Loucy (cell line): ENCODE results near the gene DHRSX.

Experiments used
- H2AFZ ChIP-seq: fragments of 200-600 bp; sonication (generic); 2 replicates; pipeline ENCODE4 v1.6.0; 2016; ENCODE audit warnings: antibody characterized with exemption, mild to moderate bottlenecking, low read length, moderate library complexity
- H3F3A ChIP-seq: fragments of 200-600 bp; 2 replicates; pipeline ENCODE4 v1.6.0; 2016; ENCODE audit warnings: antibody characterized with exemption, low read depth, mild to moderate bottlenecking
- H3K27me3 ChIP-seq: fragments of 200-600 bp; sonication (generic); 2 replicates; pipeline ENCODE4 v1.6.1; 2014; ENCODE audit warnings: low read length, mild to moderate bottlenecking; ENCODE audit not compliant: insufficient read depth, poor library complexity, severe bottlenecking
- H3K36me3 ChIP-seq: fragments of 200-600 bp; sonication (generic); 2 replicates; pipeline ENCODE4 v1.6.1; 2016; ENCODE audit warnings: low read length; ENCODE audit not compliant: insufficient read depth
- H3K4me1 ChIP-seq: fragments of 200-600 bp; sonication (generic); 2 replicates; pipeline ENCODE4 v1.5.1; 2014; ENCODE audit warnings: low read length, mild to moderate bottlenecking; ENCODE audit not compliant: insufficient read depth, poor library complexity, severe bottlenecking
- H3K4me2 ChIP-seq: fragments of 200-600 bp; sonication (generic); 2 replicates; pipeline ENCODE4 v1.6.0; 2014; ENCODE audit warnings: antibody characterized with exemption, low read length, low read depth, mild to moderate bottlenecking; ENCODE audit not compliant: poor library complexity, severe bottlenecking
- H3K4me3 ChIP-seq: fragments of 200-600 bp; sonication (generic); 2 replicates; pipeline ENCODE4 v1.5.1; 2014; ENCODE audit warnings: low read length, mild to moderate bottlenecking, mixed read lengths; ENCODE audit not compliant: poor library complexity, severe bottlenecking
- H3K79me2 ChIP-seq: fragments of 200-600 bp; sonication (generic); 2 replicates; pipeline ENCODE4 v1.6.1; 2014; ENCODE audit warnings: low read length; ENCODE audit not compliant: insufficient read depth
- H3K9ac ChIP-seq: fragments of 200-600 bp; sonication (generic); 2 replicates; pipeline ENCODE4 v1.6.0; 2014; ENCODE audit warnings: mild to moderate bottlenecking, low read depth, low read length, moderate library complexity; ENCODE audit not compliant: poor library complexity, severe bottlenecking
- H3K9me2 ChIP-seq: fragments of 200-600 bp; sonication (generic); replicated peaks from 2 replicates; pipeline ENCODE4 v1.6.1; 2016; ENCODE audit warnings: low read depth, low read length, mixed read lengths
- H3K9me3 ChIP-seq: fragments of 200-600 bp; sonication (generic); 2 replicates; pipeline ENCODE4 v1.6.1; 2014; ENCODE audit warnings: mild to moderate bottlenecking, antibody characterized with exemption, low read length, low read depth; ENCODE audit not compliant: insufficient read depth
- H4K20me1 ChIP-seq: fragments of 200-600 bp; sonication (generic); 2 replicates; pipeline ENCODE4 v1.6.0; 2014; ENCODE audit warnings: antibody characterized with exemption, low read length, mild to moderate bottlenecking; ENCODE audit not compliant: insufficient read depth, poor library complexity, severe bottlenecking
- EZH2phosphoT487 ChIP-seq: fragments of 200-600 bp; IDR thresholded peaks from 2 replicates; pipeline ENCODE4 v1.6.1; 2018; ENCODE audit warnings: antibody characterized with exemption, mild to moderate bottlenecking, moderate library complexity, borderline replicate concordance
- TF ChIP-seq, protein P1 (sequence below): fragments of 200-600 bp; sonication (generic); conservative IDR thresholded peaks from 2 replicates; pipeline ENCODE4 v1.5.1; 2014; ENCODE audit warnings: mild to moderate bottlenecking, antibody characterized with exemption, low read length

Gene DHRSX

DNA sequence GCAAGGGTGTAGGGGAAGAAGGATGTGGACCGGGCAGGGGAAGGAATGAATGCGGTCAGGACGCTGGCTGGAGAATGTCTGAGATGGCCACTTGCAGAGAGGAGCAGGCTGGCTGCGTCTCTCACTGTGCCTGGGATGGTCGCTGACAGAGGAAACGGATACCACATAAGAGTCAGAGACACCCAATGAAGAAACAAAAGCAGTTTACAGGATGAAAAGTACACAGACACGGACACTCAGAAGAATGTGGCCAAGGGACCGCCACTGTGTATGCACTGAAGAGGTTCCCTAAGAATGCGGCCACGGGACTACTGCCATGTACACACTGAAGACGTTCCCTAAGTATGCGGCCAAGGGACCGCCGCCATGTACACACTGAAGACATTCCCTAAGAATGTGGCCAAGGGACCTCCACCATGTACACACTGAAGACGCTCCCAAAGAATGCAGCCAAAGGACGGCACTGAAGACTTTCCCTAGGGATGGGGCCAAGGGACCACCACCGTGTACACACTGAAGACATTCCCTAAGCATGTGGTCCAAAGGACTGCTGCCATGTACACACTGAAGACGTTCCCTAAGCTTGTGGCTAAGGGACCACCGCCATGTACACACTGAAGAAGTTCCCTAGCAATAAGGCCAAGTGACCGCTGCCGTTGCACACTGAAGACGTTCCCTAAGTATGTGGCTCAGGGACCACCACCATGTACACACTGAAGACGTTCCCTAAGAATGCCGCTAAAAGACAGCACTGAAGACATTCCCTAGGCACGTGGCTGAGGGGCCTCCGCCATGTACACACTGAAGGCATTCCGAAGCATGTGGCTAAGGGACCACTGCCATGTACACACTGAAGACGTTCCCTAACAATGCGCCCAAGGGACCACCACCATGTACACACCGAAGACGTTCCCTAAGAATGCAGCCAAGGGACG lies 32.2 kb downstream of the DHRSX start:
- Histone ChIP-seq H3K4me3 (no peak overlapping the region), H3K79me2 (no peaks in the 10 kb centered on the region), H3K9me2 (no peaks in the 10 kb centered on the region), H3K4me2 (no peak overlapping the region), H3K4me1 (no peaks in the 10 kb centered on the region), H3K9me3 (no peaks in the 10 kb centered on the region), H3F3A (no peaks in the 10 kb centered on the region), H3K27me3 (no peaks in the 10 kb centered on the region), H3K36me3 (no peaks in the 10 kb centered on the region), H3K9ac (no peak overlapping the region), H4K20me1 (no peaks in the 10 kb centered on the region), H2AFZ (no peak overlapping the region)
- TF ChIP-seq, protein P1, sequence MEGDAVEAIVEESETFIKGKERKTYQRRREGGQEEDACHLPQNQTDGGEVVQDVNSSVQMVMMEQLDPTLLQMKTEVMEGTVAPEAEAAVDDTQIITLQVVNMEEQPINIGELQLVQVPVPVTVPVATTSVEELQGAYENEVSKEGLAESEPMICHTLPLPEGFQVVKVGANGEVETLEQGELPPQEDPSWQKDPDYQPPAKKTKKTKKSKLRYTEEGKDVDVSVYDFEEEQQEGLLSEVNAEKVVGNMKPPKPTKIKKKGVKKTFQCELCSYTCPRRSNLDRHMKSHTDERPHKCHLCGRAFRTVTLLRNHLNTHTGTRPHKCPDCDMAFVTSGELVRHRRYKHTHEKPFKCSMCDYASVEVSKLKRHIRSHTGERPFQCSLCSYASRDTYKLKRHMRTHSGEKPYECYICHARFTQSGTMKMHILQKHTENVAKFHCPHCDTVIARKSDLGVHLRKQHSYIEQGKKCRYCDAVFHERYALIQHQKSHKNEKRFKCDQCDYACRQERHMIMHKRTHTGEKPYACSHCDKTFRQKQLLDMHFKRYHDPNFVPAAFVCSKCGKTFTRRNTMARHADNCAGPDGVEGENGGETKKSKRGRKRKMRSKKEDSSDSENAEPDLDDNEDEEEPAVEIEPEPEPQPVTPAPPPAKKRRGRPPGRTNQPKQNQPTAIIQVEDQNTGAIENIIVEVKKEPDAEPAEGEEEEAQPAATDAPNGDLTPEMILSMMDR: no peak
- no peak for TF ChIP-seq EZH2phosphoT487

DNA sequence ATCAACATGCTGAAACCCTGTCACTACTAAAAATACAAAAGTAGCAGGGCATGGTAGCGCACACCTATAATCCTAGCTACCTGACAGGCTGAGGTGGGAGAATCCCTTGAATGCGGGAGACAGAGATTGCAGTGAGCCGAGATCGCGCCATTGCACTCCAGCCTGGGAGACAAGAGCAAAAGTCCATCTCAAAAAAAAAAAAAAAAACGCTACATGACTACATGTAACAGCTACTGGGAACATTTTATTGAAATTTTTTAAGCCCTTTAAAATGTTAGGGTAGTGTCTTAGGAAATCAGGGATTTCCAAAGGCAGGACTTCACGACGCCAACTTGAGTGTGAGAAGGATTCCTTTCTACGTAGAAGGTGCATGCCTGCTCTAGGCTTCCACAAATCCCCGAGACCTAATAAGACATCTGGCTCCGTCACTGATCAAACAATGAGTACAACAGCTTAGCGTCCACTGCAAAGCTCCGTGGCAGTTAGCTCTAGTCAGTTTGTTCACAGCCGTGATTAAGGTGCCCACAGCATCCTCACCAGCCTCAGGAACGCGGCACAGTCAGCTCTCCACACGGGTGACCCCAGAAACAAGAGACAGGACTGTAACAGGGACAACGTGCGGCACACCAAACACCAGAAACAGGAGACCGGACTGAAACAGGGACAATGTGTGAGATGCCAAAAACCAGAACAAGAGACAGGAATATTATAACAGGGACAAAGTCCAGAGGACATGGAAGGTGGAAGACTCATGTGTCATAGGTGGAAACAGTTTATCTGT lies 33.7 kb downstream of the DHRSX start:
- Histone ChIP-seq H3K9me2 (no peaks in the 10 kb centered on the region), H3K9me3 (no peaks in the 10 kb centered on the region), H3K36me3 (no peaks in the 10 kb centered on the region), H3K9ac (no peak overlapping the region), H3F3A (no peaks in the 10 kb centered on the region), H3K4me1 (no peaks in the 10 kb centered on the region), H4K20me1 (no peaks in the 10 kb centered on the region), H2AFZ (no peak overlapping the region), H3K79me2 (no peaks in the 10 kb centered on the region), H3K27me3 (no peaks in the 10 kb centered on the region), H3K4me2 (no peak overlapping the region), H3K4me3 (no peak overlapping the region)
- TF ChIP-seq EZH2phosphoT487: no peak
- TF ChIP-seq, protein P1: no peak

DNA sequence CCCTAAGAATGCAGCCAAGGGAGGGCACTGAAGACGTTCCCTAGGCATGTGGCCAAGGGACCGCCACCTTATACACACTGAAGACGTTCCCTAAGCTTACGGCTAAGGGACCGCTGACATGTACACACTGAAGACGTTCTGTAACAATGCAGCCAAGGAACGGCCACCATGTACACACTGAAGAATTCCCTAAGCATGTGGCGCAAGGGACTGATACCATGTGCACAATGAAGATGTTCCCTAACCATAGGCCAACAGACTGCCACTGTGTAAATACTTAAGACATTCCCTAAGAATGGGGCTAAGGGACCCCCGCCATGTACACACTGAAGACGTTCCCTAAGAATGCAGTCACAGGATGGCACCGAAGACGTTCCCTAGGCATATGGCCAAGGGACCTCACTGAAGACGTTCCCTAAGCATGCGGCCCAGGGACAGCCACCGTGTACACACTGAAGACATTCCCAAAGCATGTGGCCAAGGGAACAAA lies 36.1 kb downstream of the DHRSX start:
- Histone ChIP-seq H3F3A (no peaks in the 10 kb centered on the region), H4K20me1 (no peaks in the 10 kb centered on the region), H3K9me2 (no peaks in the 10 kb centered on the region), H3K9ac (no peak overlapping the region), H3K79me2 (no peaks in the 10 kb centered on the region), H3K4me1 (no peaks in the 10 kb centered on the region), H3K27me3 (no peaks in the 10 kb centered on the region), H3K4me3 (no peak overlapping the region), H3K36me3 (no peaks in the 10 kb centered on the region), H3K9me3 (no peaks in the 10 kb centered on the region), H2AFZ (no peak overlapping the region), H3K4me2 (no peak overlapping the region)
- TF ChIP-seq EZH2phosphoT487: no peak
- TF ChIP-seq, protein P1: no peak
